PC-9 (cell line): ENCODE results near the gene SGIP1. TPM values are rescaled to one million over a fixed set of nuclear protein-coding genes. Genes with fewer than 3 reads are reported as not detected.

Experiments used
- BruUV-seq: library from RNA; stranded (reverse); fragments of 400-500 nt; replicated peaks from 2 replicates; lab custom pipeline; 2021; lab: Mats Ljungman, UMichigan
- CTCF ChIA-PET: fragments of 300-600 bp; sonication (Branson Sonifier 250); formaldehyde crosslinking; loops from one replicate; lab custom pipeline; 2022; ENCODE audit warnings: antibody characterized with exemption; lab: Charles Lee
- POLR2A ChIA-PET: fragments of 300-600 bp; sonication (Branson Sonifier 250); formaldehyde crosslinking; loops from one replicate; lab custom pipeline; 2022; ENCODE audit warnings: antibody characterized with exemption; ENCODE audit not compliant: unreplicated experiment; lab: Charles Lee
- DNase-seq, 2 experiments: peaks; one replicate each; pipeline versions ENCODE4 v3.0.0 to v3.0.0-alpha.2; 2015 to 2022; ENCODE audit warnings: mixed read lengths in 1 of 2
- H2AFZ ChIP-seq: fragments of 200-600 bp; sonication (generic); 2 replicates; pipeline ENCODE4 v1.8.1; 2017; ENCODE audit warnings: antibody characterized with exemption
- H3F3A ChIP-seq: fragments of 200-600 bp; sonication (generic); 2 replicates; pipeline ENCODE4 v1.8.1; 2017; ENCODE audit warnings: antibody characterized with exemption, mild to moderate bottlenecking, low read depth; ENCODE audit not compliant: insufficient read depth
- H3K27ac ChIP-seq: fragments of 200-600 bp; sonication (generic); 2 replicates; pipeline ENCODE4 v1.6.1; 2016; ENCODE audit warnings: mixed run types
- H3K27me3 ChIP-seq: fragments of 200-600 bp; sonication (generic); 2 replicates; pipeline ENCODE4 v1.6.1; 2016; ENCODE audit warnings: low read depth, mixed run types; ENCODE audit not compliant: insufficient read depth
- H3K36me3 ChIP-seq: fragments of 200-600 bp; sonication (generic); 2 replicates; pipeline ENCODE4 v1.6.1; 2016; ENCODE audit warnings: low read depth, mixed run types
- H3K4me1 ChIP-seq: fragments of 200-600 bp; sonication (generic); replicated peaks from 2 replicates; pipeline ENCODE4 v1.6.1; 2016; ENCODE audit warnings: mixed run types; ENCODE audit not compliant: insufficient read depth
- H3K4me2 ChIP-seq: fragments of 200-600 bp; sonication (generic); 2 replicates; pipeline ENCODE4 v1.6.1; 2017; ENCODE audit warnings: mixed run types
- H3K4me3 ChIP-seq: fragments of 200-600 bp; sonication (generic); 2 replicates; pipeline ENCODE4 v1.6.1; 2016; ENCODE audit warnings: mixed run types
- H3K79me2 ChIP-seq: fragments of 200-600 bp; sonication (generic); 2 replicates; pipeline ENCODE4 v1.6.1; 2017; ENCODE audit warnings: low read depth, mixed run types
- H3K9me2 ChIP-seq: fragments of 200-600 bp; sonication (generic); 2 replicates; pipeline ENCODE4 v1.8.1; 2017; ENCODE audit warnings: mild to moderate bottlenecking; ENCODE audit not compliant: insufficient read depth
- H3K9me3 ChIP-seq: fragments of 200-600 bp; sonication (generic); 2 replicates; pipeline ENCODE4 v1.8.1; 2016; ENCODE audit warnings: low read depth; ENCODE audit not compliant: insufficient read depth
- H4K20me1 ChIP-seq: fragments of 200-600 bp; sonication (generic); 2 replicates; pipeline ENCODE4 v1.8.1; 2017; ENCODE audit not compliant: insufficient read depth
- EZH2 ChIP-seq: fragments of 200-600 bp; sonication (generic); IDR thresholded peaks from 2 replicates; pipeline ENCODE4 v1.8.0; 2017; ENCODE audit warnings: antibody characterized with exemption, low read depth
- intact Hi-C: fragments of 100-400 bp; cut with micrococcal nuclease; formaldehyde crosslinking; loops from one replicate; pipeline ENCODE4 v1.10.0; 2022; ENCODE audit not compliant: unreplicated experiment
- total RNA-seq: library from RNA; stranded (reverse); gene quantifications from 2 replicates; pipeline ENCODE4 v1.2.3, GENCODE V29; 2021
- TF ChIP-seq, protein P1 (sequence below): fragments of 200-600 bp; sonication (generic); conservative IDR thresholded peaks from 2 replicates; pipeline ENCODE4 v1.6.1; 2017; ENCODE audit warnings: mixed run types, antibody characterized with exemption, mild to moderate bottlenecking, moderate library complexity

SGIP1 gene
- total RNA-seq, 1 experiment from 2014 or later: not detected

- POLR2A ChIA-PET: interaction anchor here (0.7 kb wide), 1 partner anchor 141 kb away, joined by 6 read pairs; no protein-coding TSS in a partner anchor
- no peaks in the 10 kb centered on the region for H3K27me3 ChIP-seq
- H3K27ac ChIP-seq: no peak overlapping the region
- H3K4me3 ChIP-seq: no peak overlapping the region
- intact Hi-C loops: loop anchor here (2.0 to 10.0 kb wide), 4 partner anchors 230 to 737 kb away; no protein-coding TSS in a partner anchor
- no TSS peak for BruUV-seq
- no peaks in the 10 kb centered on the region for H3F3A ChIP-seq
- H3K4me2 ChIP-seq: no peak overlapping the region
- DNase-seq: peak in 1 of 2 experiments; percentile 34
- no peaks in the 10 kb centered on the region for H4K20me1 ChIP-seq
- no peak for TF ChIP-seq EZH2
- TF ChIP-seq, protein P1, sequence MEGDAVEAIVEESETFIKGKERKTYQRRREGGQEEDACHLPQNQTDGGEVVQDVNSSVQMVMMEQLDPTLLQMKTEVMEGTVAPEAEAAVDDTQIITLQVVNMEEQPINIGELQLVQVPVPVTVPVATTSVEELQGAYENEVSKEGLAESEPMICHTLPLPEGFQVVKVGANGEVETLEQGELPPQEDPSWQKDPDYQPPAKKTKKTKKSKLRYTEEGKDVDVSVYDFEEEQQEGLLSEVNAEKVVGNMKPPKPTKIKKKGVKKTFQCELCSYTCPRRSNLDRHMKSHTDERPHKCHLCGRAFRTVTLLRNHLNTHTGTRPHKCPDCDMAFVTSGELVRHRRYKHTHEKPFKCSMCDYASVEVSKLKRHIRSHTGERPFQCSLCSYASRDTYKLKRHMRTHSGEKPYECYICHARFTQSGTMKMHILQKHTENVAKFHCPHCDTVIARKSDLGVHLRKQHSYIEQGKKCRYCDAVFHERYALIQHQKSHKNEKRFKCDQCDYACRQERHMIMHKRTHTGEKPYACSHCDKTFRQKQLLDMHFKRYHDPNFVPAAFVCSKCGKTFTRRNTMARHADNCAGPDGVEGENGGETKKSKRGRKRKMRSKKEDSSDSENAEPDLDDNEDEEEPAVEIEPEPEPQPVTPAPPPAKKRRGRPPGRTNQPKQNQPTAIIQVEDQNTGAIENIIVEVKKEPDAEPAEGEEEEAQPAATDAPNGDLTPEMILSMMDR: peak; percentile 86
- H3K9me2 ChIP-seq: no peaks in the 10 kb centered on the region
- H3K36me3 ChIP-seq: no peaks in the 10 kb centered on the region
- no peaks in the 10 kb centered on the region for H3K79me2 ChIP-seq
- H2AFZ ChIP-seq: no peak overlapping the region
- no peaks in the 10 kb centered on the region for H3K9me3 ChIP-seq
- CTCF ChIA-PET: interaction anchor here (0.8 to 1.1 kb wide), 3 partner anchors 384 to 448 kb away, joined by 3 to 6 read pairs (median 3); no protein-coding TSS in a partner anchor
- H3K4me1 ChIP-seq: no peaks in the 10 kb centered on the region
Observed at GRCh38 chr1:66764994-66765578, 231.1 kb downstream of the SGIP1 start.

DNA sequence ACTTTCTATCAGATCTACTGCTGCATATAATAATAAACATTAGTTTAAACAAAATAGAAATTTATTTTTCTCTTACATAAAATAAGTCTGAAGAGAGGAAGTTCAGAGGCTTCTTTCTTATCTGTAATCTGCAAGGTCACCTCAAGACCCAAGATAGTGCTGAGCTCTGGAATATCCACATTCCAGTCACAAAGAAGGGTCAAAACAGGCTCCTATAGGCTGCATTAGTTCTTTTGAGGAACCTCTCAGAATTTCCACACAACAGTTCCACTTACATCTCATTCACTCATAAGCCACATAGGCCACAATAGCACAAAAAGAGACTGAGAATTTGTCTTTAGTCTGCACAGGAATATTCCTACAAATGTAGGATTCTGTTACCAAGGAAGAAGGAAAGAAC is 233.7 kb downstream of the SGIP1 start:
- Histone ChIP-seq H3K79me2 (no peaks in the 10 kb centered on the region), H4K20me1 (no peaks in the 10 kb centered on the region), H3K36me3 (no peaks in the 10 kb centered on the region), H3K27me3 (no peaks in the 10 kb centered on the region), H3K4me1 (no peaks in the 10 kb centered on the region), H2AFZ (no peak overlapping the region), H3K9me2 (no peaks in the 10 kb centered on the region), H3K27ac (no peak overlapping the region), H3F3A (no peaks in the 10 kb centered on the region), H3K4me3 (no peak overlapping the region), H3K4me2 (no peak overlapping the region), H3K9me3 (no peaks in the 10 kb centered on the region)
- ChIA-PET CTCF (no interaction called here), POLR2A (no interaction called here)
- no peak for TF ChIP-seq EZH2
- TF ChIP-seq, protein P1: no peak
- DNase-seq: no peak
- intact Hi-C loops: loop anchor here (5.0 to 10.0 kb wide), 3 partner anchors 227 to 735 kb away; no protein-coding TSS in a partner anchor
- no TSS peak for BruUV-seq

GRCh38 chr1:66768965-66769364 is 235.0 kb downstream of the SGIP1 start:
- BruUV-seq: no TSS peak
- no peaks in the 10 kb centered on the region for H3K79me2 ChIP-seq

More at GRCh38 chr1:66768965-66769364, 235.0 kb downstream of the SGIP1 start:
- no peaks in the 10 kb centered on the region for H4K20me1 ChIP-seq
- H3K27ac ChIP-seq: no peak overlapping the region
- no peaks in the 10 kb centered on the region for H3K4me1 ChIP-seq
- no peaks in the 10 kb centered on the region for H3K27me3 ChIP-seq
- TF ChIP-seq, protein P1: no peak
- no peak for TF ChIP-seq EZH2
- ChIA-PET POLR2A (no interaction called here), CTCF (no interaction called here)
- H3K9me2 ChIP-seq: no peaks in the 10 kb centered on the region
- DNase-seq: no peak
- H3K36me3 ChIP-seq: no peaks in the 10 kb centered on the region
- H3F3A ChIP-seq: no peaks in the 10 kb centered on the region
- intact Hi-C loops: loop anchor here (5.0 to 10.0 kb wide), 3 partner anchors 226 to 733 kb away; no protein-coding TSS in a partner anchor
- no peaks in the 10 kb centered on the region for H3K9me3 ChIP-seq
- no peak overlapping the region for H3K4me3 ChIP-seq
- H3K4me2 ChIP-seq: no peak overlapping the region
- no peak overlapping the region for H2AFZ ChIP-seq
